ENCODE measurements around the gene AFF3.
"Not testable (repeated sequence)": the region's sequence is repeated elsewhere in the genome, so short reads cannot be mapped to it uniquely, and the experiment has no call there.

Gene AFF3

DNA sequence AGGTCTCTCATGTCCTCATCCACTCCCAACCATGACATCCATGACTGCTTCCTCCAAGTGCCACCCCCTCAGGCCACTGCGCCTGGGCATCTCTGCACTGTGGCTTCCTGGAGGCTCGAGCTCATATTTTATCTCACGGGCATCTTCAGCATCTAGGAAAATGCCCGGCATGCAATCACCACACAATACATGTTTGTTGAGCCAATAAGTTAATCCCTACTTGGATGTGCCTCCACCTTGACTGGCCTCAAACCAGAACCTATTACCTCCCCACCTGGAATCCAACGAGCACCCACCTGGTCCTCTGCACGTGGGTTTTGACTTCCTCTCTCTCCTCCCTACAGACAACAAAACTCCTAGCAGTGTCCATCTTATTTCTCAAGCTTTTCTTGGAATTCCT is 453.7 kb downstream of the AFF3 start:
- DNase-seq = no peak

- peak; percentile 54 for DNase-seq
These were observed 459.9 kb downstream of the AFF3 start for GRCh38 chr2:99682275-99683060.

- DNase-seq = no peak
These were observed 461.4 kb downstream of the AFF3 start for GRCh38 chr2:99680946-99681345.

DNA sequence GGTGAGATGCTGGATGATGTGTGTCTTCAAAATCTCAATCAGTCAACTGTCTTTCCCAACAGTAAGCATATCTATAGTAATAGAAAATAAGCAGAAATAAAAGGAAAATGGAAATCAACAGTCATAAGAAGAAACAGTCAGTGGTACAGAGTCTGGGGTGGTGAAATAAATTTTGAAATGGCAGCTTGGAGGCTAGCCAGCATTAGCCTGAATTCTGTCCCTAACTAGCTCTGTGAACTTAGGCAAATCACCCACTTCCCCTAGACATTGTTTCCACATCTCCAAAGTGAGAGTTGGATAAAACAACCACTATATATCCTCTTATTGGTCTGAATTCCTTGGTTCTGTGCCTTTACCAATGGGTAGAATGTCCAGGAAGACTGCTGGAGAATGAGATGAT is 462.9 kb downstream of the AFF3 start:
- no peak for DNase-seq

DNA sequence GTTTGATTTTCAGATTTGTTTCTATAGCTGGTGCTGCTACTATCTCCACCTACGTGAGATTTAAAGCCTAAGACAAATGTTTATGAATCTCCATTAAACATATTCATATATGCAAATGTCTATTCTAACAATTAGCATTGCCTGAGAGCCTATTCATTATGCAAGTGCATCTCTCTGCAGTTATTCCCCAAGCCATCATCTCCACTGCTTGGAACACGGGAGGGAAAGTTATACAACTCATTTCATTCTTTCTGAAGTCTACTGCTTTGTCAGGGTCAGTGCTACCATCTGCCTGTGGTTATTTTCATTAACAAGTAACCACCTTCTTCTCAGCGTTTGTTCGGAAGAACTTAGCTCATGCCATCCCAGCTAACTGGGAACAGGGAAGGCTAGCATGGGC is 463.8 kb downstream of the AFF3 start:
- no peak for DNase-seq

- DNase-seq = no peak
These were observed 464.6 kb downstream of the AFF3 start for GRCh38 chr2:99677814-99678213.

DNA sequence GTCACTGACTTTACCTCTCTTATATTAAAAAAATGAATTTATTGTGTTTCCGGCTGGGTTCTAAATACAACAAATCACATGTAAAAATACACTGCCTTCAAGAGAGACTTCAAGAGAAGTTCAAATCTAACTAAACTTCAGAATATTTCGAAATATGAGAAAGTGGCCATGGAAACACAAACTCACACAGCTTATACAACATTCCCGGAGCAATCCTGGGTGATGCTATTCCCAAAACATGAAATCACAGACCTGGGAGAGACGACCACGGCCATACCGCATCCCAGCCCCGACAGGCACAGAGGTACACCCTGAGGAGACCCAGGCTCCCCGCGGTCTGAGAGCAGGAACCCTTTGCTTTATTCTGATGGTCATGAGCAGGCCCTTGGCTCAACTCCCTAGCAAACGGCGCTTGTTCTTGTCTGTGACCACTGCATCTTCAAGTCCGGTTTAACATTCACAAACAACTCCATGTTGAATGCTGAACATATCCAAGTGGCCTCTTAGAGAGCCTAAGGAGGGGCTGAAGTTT is 467.2 kb downstream of the AFF3 start:
- no peak for DNase-seq

DNA sequence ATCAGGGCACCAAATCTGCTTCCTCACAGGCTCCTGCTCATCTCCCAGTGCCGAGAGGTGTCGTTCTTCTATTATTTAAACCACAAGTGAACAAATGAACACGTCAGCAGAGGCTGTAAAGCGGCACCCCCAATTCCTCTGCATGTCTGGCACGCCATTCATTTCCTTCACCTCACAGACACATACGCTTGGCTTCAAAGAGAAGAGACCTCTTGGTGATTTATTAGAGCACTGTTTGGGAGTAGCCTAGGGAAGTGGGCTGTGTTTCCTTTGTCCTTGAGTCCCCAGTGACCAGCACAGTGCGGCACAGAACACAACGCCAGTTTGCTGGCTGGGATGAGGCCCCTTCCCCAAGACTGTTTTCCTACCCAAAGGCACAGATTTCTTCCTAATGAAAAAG is 468.3 kb downstream of the AFF3 start:
- DNase-seq = no peak

DNA sequence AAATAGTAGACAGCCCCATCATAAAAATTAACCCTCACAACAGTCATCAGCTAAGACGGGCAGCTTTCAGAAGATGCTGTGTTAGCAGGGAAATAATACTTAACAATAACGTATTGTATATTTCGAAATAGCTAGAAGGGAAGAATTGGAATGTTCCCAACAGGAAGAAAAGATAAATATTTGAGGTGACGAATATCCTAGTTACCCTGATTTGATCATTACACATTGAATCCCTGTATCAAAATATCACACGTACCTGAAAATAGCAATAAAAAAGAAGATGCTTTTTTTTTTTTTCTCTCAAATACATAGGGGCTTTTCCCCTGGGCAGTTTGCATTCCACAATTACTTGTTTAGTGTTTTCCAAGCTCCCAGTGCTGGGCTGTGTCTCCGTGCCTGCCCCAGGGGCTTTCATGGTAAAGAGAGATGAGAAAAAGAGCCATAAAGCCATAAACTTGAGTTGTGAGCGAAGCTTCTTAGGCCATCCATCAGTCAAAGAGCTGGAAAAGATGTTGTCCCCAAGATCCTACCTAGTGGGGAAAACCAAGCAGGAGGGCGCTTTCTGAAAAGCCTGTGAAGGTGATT is 469.5 kb downstream of the AFF3 start:
- no peak for DNase-seq

GRCh38 chr2:99670768-99671734 is 471.3 kb downstream of the AFF3 start:
- no peak for DNase-seq

GRCh38 chr2:99666256-99666655 is 476.1 kb downstream of the AFF3 start:
- DNase-seq = no peak

GRCh38 chr2:99663641-99664040 is 478.7 kb downstream of the AFF3 start:
- DNase-seq = no peak

- DNase-seq = no peak
These were observed 479.5 kb downstream of the AFF3 start for GRCh38 chr2:99662761-99663341.

DNA sequence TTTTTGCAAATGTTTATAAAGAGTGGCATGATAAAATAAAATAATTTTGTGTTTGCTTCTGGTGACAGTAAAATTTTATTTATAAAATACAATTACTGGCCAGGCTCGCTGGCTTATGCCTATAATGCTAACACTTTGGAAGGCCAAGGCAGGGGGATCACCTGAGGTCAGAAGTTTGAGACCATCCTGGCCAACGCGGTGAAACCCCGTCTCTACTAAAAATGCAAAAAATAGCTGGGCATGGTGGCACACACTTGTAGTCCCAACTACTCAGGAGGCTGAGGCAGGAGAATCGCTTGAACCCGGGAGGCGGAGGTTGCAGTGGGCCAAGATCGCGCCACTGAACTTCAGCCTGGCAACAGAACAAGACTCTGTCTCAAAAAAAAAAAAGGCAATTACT is 480.6 kb downstream of the AFF3 start:
- DNase-seq = not testable (repeated sequence)

GRCh38 chr2:99660616-99661406 is 481.6 kb downstream of the AFF3 start:
- no peak for DNase-seq

- no peak for DNase-seq
These were observed 482.5 kb downstream of the AFF3 start for GRCh38 chr2:99659874-99660273.

- DNase-seq = no peak
These were observed 484.6 kb downstream of the AFF3 start for GRCh38 chr2:99657691-99658258.

- DNase-seq = peak; percentile 76
These were observed 485.4 kb downstream of the AFF3 start for GRCh38 chr2:99656994-99657393.

DNA sequence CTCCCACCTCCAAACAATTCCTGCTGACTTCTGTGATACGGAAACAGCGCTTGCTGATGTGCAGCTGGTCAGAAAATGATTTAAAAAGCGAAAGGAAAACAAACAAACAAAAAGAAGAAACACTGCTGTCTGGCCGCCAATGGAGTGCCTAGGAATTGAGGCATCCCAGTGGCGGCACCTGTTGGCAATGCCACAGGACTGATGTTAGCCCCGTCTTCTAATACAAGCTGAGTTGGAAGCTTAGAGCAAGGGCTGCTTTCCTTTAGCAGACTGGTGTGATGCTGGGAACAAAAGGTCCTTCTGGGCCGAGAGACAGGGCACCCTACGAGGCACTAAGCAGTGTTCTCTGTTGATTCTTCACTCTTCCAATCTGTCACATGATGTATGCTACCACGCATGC is 489.0 kb downstream of the AFF3 start:
- DNase-seq = no peak

GRCh38 chr2:99652862-99653261 is 489.5 kb downstream of the AFF3 start:
- no peak for DNase-seq

GRCh38 chr2:99651930-99652670 is 490.3 kb downstream of the AFF3 start:
- DNase-seq = no peak
